K562 (cell line): ENCODE measurements around the gene CTF1. TPM values are rescaled to one million over a fixed set of nuclear protein-coding genes. Genes with fewer than 3 reads are reported as not detected.
A peak's percentile ranks its signal among the peaks of the same experiment; 100 is the strongest.

Source experiments
- EP400 ChIP-seq: fragments of 450-650 bp; IDR thresholded peaks from 2 replicates; pipeline ENCODE4 v1.6.1; 2017; ENCODE audit warnings: antibody characterized with exemption, mild to moderate bottlenecking, moderate library complexity
- EZH2 ChIP-seq: IDR thresholded peaks from 2 replicates; pipeline ENCODE4 v1.6.1; 2012; ENCODE audit warnings: low read depth, mild to moderate bottlenecking, inconsistent platforms, low read length, borderline replicate concordance
- HDAC6 ChIP-seq: IDR thresholded peaks from 2 replicates; pipeline ENCODE4 v1.6.1; 2012; ENCODE audit warnings: low read depth, mild to moderate bottlenecking, control low read depth, inconsistent platforms, low read length, moderate library complexity
- HIVEP1 ChIP-seq: fragments of 250-450 bp; sonication (Bioruptor Pico); IDR thresholded peaks from 2 replicates; pipeline ENCODE4 v1.4.0; 2020; ENCODE audit warnings: mild to moderate bottlenecking
- NFIC ChIP-seq: fragments of 450-650 bp; IDR thresholded peaks from 2 replicates; pipeline ENCODE4 v1.6.1; 2017; ENCODE audit warnings: mild to moderate bottlenecking, inconsistent platforms
- POLR3G ChIP-seq: IDR thresholded peaks from 2 replicates; pipeline ENCODE4 v1.6.1; 2011; ENCODE audit not compliant: insufficient read length, insufficient replicate concordance; ENCODE audit errors: extremely low read depth
- RAD51 ChIP-seq: fragments of 450-650 bp; IDR thresholded peaks from 2 replicates; pipeline ENCODE4 v1.7.1; 2016; ENCODE audit warnings: low read depth, mild to moderate bottlenecking, borderline replicate concordance
- SNRNP70 ChIP-seq: fragments of 200-400 bp; formaldehyde crosslinking; optimal IDR thresholded peaks from 2 replicates; pipeline ENCODE3; 2017; ENCODE audit warnings: low read depth, low read length
- THRAP3 ChIP-seq: fragments of 450-650 bp; IDR thresholded peaks from 2 replicates; pipeline ENCODE4 v1.6.1; 2016; ENCODE audit warnings: mild to moderate bottlenecking, inconsistent platforms, borderline replicate concordance
- YBX1 ChIP-seq: fragments of 450-650 bp; IDR thresholded peaks from 2 replicates; pipeline ENCODE4 v1.7.1; 2016; ENCODE audit warnings: mild to moderate bottlenecking
- ZNF282 ChIP-seq: sonication (generic); formaldehyde crosslinking; IDR thresholded peaks from 2 replicates; pipeline ENCODE4 v1.8.1; 2023; ENCODE audit warnings: missing genetic modification reagents
- polyA plus RNA-seq, 8 experiments: library from polyadenylated mRNA; depleted of rRNA in 4 of 8; stranded (reverse) in 5 of 8; unstranded in 3 of 8; fragments of >200 nt; fragmentation: Nextera tagmentation in 2 of 8; fragmentation: Illumina TruSeq in 1 of 8; extraction: Ambion mirVana in 2 of 8; extraction: Trizol in 1 of 8; gene quantifications; 2 replicates each; pipeline versions ENCODE4 v1.2.1 to v1.2.3, GENCODE V29; 2011 to 2014; ENCODE audit warnings: inconsistent platforms in 1 of 8, missing spikeins in 1 of 8
- total RNA-seq, 7 experiments: library from RNA; depleted of rRNA in 6 of 7; stranded (reverse); fragments of >200 nt in 6 of 7; fragmentation: Illumina TruSeq in 2 of 7; extraction: Trizol in 2 of 7; gene quantifications; 2 replicates each; pipeline versions ENCODE4 v1.2.1 to v1.2.3, GENCODE V29; 2011 to 2021; ENCODE audit warnings: low replicate concordance in 1 of 7
- TF ChIP-seq, protein P1 (sequence below): fragments of 450-650 bp; IDR thresholded peaks from 2 replicates; pipeline ENCODE4 v1.6.1; 2017; ENCODE audit warnings: antibody characterized with exemption, mild to moderate bottlenecking
- TF ChIP-seq, protein P2 (sequence below), 2 experiments: fragments of 450-650 bp; IDR thresholded peaks; 2 replicates each; pipeline ENCODE4 v1.6.1; 2018; ENCODE audit warnings: mild to moderate bottlenecking in 2 of 2, low read depth in 1 of 2; ENCODE audit not compliant: partially characterized antibody in 2 of 2
- TF ChIP-seq, protein P3 (sequence below): fragments of 450-650 bp; conservative IDR thresholded peaks from 2 replicates; pipeline ENCODE4 v1.6.1; 2016; ENCODE audit warnings: missing genetic modification characterization, low read depth, mild to moderate bottlenecking, control low read depth, missing compliant biosample characterization

The CTF1 gene
- total and polyA plus RNA-seq, 9 of the 15 experiments (the other 6 are each of a cell fraction or from before 2014, with no cell fraction given): 0.24 to 2.5 (median 0.44) TPM

DNA sequence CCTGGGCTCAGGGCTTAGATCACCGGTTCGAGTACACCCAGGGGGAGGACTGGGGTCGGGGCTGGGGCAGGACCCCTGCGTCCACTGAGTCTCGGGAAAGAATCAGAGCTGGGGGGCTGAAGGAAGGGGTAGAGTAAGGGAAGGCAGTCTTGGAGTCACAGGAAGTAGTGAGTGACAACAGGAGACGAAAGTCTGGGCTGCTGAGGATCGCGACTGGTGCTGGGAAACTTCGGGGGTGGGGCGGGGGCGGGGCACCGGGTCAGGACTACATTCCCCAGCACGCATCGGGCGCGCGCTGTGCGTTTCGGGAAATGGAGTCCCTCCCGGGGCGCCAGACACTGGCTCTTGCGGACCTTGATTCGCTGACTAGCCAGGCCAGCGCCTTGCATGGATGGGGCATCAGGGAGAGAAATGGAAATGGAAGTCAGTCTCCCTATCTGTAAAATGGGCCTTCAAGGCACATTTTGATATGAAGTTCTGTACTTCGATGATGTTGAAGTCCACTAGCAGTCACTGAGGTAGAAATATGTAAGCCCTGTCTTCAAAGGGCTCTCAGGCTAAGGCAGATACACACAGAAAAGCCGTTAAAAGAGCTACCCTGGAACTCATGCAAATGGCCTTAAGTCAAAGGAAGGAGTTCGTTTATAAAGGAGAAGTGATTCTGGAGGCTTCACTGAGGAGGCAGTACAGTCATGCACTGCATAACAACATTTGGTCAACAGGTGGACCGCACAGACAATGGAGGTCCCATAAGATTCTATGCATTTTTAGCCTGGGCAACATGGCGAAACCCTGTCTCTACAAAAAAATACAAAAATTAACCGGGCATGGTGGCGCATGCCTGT, 697 bp downstream of the CTF1 start (continued):
- TF ChIP-seq, protein P1, sequence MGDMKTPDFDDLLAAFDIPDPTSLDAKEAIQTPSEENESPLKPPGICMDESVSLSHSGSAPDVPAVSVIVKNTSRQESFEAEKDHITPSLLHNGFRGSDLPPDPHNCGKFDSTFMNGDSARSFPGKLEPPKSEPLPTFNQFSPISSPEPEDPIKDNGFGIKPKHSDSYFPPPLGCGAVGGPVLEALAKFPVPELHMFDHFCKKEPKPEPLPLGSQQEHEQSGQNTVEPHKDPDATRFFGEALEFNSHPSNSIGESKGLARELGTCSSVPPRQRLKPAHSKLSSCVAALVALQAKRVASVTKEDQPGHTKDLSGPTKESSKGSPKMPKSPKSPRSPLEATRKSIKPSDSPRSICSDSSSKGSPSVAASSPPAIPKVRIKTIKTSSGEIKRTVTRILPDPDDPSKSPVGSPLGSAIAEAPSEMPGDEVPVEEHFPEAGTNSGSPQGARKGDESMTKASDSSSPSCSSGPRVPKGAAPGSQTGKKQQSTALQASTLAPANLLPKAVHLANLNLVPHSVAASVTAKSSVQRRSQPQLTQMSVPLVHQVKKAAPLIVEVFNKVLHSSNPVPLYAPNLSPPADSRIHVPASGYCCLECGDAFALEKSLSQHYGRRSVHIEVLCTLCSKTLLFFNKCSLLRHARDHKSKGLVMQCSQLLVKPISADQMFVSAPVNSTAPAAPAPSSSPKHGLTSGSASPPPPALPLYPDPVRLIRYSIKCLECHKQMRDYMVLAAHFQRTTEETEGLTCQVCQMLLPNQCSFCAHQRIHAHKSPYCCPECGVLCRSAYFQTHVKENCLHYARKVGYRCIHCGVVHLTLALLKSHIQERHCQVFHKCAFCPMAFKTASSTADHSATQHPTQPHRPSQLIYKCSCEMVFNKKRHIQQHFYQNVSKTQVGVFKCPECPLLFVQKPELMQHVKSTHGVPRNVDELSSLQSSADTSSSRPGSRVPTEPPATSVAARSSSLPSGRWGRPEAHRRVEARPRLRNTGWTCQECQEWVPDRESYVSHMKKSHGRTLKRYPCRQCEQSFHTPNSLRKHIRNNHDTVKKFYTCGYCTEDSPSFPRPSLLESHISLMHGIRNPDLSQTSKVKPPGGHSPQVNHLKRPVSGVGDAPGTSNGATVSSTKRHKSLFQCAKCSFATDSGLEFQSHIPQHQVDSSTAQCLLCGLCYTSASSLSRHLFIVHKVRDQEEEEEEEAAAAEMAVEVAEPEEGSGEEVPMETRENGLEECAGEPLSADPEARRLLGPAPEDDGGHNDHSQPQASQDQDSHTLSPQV: peak; percentile 50
- TF ChIP-seq HIVEP1 (CRISPR knock-in tag): no peak
- no peak for TF ChIP-seq SNRNP70
- TF ChIP-seq, protein P2, sequence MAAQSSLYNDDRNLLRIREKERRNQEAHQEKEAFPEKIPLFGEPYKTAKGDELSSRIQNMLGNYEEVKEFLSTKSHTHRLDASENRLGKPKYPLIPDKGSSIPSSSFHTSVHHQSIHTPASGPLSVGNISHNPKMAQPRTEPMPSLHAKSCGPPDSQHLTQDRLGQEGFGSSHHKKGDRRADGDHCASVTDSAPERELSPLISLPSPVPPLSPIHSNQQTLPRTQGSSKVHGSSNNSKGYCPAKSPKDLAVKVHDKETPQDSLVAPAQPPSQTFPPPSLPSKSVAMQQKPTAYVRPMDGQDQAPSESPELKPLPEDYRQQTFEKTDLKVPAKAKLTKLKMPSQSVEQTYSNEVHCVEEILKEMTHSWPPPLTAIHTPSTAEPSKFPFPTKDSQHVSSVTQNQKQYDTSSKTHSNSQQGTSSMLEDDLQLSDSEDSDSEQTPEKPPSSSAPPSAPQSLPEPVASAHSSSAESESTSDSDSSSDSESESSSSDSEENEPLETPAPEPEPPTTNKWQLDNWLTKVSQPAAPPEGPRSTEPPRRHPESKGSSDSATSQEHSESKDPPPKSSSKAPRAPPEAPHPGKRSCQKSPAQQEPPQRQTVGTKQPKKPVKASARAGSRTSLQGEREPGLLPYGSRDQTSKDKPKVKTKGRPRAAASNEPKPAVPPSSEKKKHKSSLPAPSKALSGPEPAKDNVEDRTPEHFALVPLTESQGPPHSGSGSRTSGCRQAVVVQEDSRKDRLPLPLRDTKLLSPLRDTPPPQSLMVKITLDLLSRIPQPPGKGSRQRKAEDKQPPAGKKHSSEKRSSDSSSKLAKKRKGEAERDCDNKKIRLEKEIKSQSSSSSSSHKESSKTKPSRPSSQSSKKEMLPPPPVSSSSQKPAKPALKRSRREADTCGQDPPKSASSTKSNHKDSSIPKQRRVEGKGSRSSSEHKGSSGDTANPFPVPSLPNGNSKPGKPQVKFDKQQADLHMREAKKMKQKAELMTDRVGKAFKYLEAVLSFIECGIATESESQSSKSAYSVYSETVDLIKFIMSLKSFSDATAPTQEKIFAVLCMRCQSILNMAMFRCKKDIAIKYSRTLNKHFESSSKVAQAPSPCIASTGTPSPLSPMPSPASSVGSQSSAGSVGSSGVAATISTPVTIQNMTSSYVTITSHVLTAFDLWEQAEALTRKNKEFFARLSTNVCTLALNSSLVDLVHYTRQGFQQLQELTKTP (IDR thresholded peaks at IDR 0.05; ENCODE audit: low read depth in 1 of 2, partially characterized antibody in 2 of 2): peak; percentile 40 to 97
- no peak for TF ChIP-seq POLR3G
- TF ChIP-seq RAD51: no peak; the same call in 1 of the 2 replicates
- TF ChIP-seq EZH2: no peak
- no peak for TF ChIP-seq THRAP3
- no peak for TF ChIP-seq NFIC
- TF ChIP-seq ZNF282 (CRISPR knock-in tag): no peak
- TF ChIP-seq HDAC6: no peak
- TF ChIP-seq EP400: no peak
- TF ChIP-seq, protein P3, sequence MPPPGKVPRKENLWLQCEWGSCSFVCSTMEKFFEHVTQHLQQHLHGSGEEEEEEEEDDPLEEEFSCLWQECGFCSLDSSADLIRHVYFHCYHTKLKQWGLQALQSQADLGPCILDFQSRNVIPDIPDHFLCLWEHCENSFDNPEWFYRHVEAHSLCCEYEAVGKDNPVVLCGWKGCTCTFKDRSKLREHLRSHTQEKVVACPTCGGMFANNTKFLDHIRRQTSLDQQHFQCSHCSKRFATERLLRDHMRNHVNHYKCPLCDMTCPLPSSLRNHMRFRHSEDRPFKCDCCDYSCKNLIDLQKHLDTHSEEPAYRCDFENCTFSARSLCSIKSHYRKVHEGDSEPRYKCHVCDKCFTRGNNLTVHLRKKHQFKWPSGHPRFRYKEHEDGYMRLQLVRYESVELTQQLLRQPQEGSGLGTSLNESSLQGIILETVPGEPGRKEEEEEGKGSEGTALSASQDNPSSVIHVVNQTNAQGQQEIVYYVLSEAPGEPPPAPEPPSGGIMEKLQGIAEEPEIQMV (tag): peak; percentile 76; the same call in 1 of the 2 replicates
- TF ChIP-seq YBX1: no peak
